OCI-M2 (cell line): Measurements from ENCODE around the gene ID2.

ENCODE experiments used
- DNase-seq: peaks from one replicate; lab custom pipeline; 2025; ENCODE audit not compliant: unreplicated experiment; lab: John Stamatoyannopoulos, UW

The ID2 gene

GRCh38 chr2:8667896-8668512, 13.9 kb upstream of the ID2 start:
- DNase-seq = no peak

GRCh38 chr2:8669157-8669817, 12.6 kb upstream of the ID2 start:
- DNase-seq = no peak

DNA sequence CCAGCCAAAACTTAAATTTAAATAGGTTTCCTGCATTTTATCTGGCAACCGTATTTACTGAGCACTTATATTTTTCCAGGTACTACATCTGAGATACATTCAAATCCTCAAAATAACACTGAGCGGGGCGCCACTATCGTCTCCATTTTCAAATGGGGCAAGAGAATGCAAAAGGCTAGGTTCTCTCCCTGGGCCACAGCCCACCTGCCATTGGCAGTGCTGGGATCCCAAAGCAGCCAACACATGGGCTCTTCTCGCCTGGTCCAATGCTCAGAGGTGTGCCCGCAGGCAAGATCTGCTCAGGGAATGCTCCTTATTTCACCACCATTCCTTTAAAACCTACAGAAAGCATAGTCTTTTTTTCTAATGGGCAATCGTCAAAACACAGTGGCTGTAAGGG, 11.3 kb upstream of the ID2 start:
- no peak for DNase-seq

DNA sequence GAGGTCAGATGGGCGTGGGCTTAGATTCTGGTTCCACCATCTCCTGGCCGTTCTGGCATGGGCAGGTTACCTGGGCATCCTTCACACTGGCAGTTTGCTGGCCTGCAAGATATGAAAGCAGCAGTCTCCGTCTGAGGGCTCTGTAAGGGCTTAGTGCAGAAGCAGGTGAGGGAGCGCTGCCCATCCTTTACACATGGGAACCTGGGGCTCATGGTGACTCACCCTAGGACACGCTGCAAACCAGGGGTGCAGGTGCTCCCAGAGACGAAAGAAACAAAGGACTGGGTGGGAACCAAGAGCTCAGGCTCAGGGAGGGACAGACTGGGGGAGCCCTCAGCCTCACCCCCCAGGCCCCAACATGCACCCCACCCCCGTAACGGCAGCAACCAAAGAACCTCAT, 10.7 kb upstream of the ID2 start:
- DNase-seq = no peak

DNA sequence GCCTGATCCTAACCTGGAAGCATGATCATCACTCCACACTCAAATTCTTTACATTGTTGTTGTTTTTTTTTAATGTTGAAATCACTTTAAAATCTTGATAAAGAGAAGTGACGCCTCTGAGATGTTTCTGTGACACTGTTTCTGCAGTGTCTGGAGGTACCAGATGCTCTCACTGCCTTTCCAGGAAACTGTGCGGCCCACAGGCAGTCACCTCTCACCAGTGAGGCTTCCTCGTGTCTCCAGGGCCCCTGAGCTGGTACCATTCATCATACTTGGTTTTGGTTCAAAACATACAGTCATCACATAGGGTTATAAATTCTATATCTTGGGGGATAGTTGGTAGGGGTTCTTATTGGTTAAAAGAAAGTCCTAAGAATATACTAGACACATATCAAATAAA, 10.1 kb upstream of the ID2 start:
- DNase-seq = no peak

GRCh38 chr2:8672940-8673339, 8.9 kb upstream of the ID2 start:
- DNase-seq = no peak

DNA sequence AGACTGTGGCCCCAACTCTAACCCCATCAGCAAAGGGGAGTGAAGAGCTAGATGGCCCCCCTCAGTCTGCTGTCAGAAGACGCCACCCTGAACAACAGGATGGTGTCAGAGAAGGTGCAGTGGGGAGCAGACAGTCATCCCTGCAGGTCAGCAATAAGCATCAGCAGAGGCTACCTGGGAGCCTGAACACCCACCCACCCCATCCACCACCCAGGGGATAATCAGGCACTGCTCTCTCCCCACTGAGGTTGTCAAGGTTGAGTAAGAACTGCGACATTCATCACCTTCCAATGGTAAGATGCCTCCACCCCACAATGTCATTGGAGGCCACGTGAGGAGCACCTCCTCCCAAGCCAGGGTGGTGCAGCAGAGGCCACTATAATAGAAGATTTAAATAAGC, 8.5 kb upstream of the ID2 start:
- no peak for DNase-seq

GRCh38 chr2:8674420-8675009, 7.3 kb upstream of the ID2 start:
- no peak for DNase-seq

DNA sequence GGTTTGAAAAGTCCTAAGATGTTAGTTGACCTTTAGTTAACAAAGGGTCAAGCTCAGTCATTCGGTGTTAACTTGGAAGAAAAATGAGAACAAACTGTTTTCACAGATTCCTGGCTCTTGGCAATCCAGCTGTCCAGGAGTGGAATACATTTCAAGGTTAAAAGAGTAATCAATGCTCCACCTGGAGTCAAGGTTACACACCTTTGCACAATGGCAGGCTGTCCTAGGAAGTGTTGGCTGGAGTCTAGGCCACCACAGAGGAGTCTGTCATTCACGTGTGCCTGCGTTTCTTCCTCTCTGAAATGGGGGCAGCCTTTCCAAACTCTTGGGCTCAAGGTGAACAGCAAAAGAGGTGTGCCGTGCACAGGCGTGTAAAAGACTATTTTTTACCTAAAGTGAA, 6.3 kb upstream of the ID2 start:
- no peak for DNase-seq

DNA sequence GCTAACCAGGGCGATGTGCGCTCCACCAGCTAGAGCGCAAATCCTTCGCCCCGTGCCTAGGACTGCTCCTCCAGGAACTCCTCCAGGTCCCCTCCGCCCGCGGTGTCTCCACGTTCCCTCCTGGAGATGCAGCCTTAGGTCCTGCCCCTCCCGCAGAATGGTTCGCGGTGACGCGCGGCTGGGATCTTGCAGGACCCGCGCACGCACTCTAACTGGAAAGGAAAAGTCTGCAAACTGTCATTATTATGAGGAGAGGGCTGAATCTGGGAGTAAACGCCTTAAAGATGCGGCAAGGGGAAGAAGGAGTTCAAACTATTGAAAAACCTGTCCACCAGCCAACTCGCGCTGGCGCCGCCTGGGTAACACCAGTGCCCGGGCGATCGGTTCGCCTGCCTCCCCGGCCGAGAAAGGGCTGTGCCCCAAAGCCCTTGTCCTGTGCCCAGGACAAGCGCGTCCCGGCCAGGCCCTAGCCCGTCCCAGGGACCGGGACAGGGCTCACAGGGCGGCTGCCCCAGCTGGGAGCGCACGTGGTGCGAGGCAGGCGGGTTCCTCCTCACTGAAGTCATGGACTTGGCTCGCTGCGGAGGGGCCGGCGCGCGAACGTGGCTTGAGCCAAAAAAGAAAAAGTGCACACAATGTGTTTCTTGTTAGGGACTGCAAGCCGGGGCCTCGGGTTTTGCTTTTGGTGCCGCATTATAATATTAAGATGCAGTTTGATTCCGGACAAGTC, 5.5 kb upstream of the ID2 start:
- DNase-seq = no peak

GRCh38 chr2:8676921-8677645, 4.8 kb upstream of the ID2 start:
- DNase-seq = no peak

GRCh38 chr2:8677646-8678592, 3.9 kb upstream of the ID2 start:
- peak; percentile 56 for DNase-seq

DNA sequence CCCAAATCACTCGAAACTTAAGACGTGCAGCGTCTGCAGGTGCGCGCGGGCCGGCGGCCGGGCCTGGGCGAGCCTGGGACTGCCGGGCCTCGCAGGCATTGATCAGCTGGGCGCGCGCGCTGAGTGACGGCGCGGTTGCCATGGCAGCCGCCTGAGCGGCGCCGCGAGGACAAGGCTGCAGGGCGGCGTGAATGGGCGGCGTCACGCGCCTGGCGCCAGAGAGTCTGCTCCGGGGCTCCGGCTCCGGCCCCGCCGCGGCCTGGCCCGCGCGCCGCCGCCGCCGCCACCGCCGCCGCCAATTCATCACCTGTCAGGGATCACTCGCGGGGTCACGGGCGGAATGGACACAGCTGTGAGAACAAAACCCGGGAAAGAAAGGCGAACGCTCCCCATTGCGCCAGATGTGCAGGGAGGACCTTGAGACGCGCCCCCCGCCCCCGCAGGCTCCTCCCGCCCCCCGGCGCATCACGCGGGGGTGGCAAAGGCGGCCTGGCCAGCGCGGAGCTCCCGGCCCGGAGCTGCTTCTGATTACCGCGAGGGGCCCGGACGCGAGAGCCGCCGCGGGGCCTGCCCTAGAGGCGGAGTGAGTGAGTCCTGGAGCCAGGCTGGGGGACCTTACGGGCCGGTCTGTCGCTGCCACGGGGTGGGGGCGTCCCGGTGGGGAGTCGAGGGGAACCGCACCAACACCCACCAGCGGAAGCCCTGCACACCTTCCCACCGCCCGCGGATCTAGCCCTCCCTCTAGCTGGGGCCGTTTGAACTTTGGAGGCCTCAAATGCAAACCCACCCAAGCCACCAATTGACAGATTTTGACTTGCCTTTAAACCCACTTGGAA, 2.9 kb upstream of the ID2 start:
- DNase-seq = peak; percentile 23

- no peak for DNase-seq
Measured at GRCh38 chr2:8679567-8679826, 2.4 kb upstream of the ID2 start.

- no peak for DNase-seq
Measured at GRCh38 chr2:8679827-8680731, 1.8 kb upstream of the ID2 start.

DNA sequence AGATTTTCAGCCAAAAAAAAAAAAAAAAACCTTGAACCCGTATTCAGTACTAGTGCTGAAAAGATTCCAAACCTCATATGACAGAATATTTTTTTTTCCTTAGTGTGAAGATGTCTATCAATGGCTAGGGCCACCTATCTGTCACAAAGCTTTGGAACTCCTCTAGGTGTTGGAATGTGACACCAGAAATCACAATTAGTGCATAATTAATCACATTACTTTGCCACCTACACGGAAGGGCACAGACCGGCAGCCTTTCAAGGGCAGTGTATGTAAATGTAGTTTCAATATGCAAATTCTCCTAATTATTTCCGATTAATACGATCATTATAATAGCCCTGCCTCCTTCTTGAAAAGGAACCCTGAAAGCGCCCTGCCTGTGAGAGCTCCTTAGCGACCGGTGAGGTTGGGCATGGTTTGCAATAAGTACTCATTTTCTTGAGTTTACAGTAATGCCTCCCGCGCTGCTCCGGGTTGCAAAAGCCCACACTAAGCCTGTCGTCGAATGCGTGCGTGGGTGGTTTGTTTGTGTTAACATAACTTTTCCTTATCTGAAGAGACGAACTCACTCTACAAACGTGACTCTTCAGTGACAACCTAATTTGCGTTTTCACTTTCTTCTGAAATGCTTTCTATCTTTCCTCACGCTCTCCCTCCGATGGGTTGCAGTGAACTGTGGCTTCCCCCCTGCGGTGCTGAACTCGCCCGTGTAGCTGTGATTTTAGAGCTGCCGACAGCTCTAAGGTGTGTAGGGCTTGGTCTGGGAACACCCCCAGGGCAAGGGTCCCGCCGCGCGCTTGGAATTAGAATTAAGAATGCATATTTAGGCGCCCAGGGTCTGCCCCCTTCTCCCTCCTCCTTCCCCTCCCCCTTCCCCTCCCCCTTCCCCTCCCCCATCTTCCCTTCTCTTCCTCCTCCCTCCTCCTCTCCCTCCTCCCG, 765 bp upstream of the ID2 start:
- DNase-seq = no peak
